ENCODE results near the gene NRXN3. TPM values are rescaled to one million over a fixed set of nuclear protein-coding genes. Genes with fewer than 3 reads are reported as not detected.

NRXN3 gene
- polyA plus RNA-seq, 1 donor from 2014 or later = 110 TPM

GRCh38 chr14:78242086-78242485 lies 71.9 kb downstream of the NRXN3 start:
- Histone ChIP-seq H3K79me2 (replicated peaks; ENCODE audit: insufficient read depth, low read length) (peaks cover 47% of the 10 kb centered on the region), H3K9ac (ENCODE audit: low read length) (no peak overlapping the region), H3K9me3 (ENCODE audit: low read length) (no peaks in the 10 kb centered on the region), H3K27me3 (ENCODE audit: insufficient read depth, low read depth, low read length) (no peaks in the 10 kb centered on the region), H3F3A (ENCODE audit: insufficient read depth, low read length, poor library complexity, severe bottlenecking) (no peaks in the 10 kb centered on the region), H3K27ac (ENCODE audit: low read length) (no peak overlapping the region), H3K36me3 (ENCODE audit: insufficient read depth, low read length) (no peaks in the 10 kb centered on the region), H3K4me2 (ENCODE audit: low read length) (no peak overlapping the region), H2AFZ (ENCODE audit: low read depth, low read length) (no peak overlapping the region), H3K4me3 (ENCODE audit: low read length) (no peak overlapping the region), H3K9me2 (ENCODE audit: insufficient read depth, low read length) (no peaks in the 10 kb centered on the region), H4K20me1 (ENCODE audit: insufficient read depth) (no peaks in the 10 kb centered on the region)
- TF ChIP-seq TAF1 (IDR thresholded peaks at IDR 0.05; ENCODE audit: low read depth) = no peak
- TF ChIP-seq, protein P1, sequence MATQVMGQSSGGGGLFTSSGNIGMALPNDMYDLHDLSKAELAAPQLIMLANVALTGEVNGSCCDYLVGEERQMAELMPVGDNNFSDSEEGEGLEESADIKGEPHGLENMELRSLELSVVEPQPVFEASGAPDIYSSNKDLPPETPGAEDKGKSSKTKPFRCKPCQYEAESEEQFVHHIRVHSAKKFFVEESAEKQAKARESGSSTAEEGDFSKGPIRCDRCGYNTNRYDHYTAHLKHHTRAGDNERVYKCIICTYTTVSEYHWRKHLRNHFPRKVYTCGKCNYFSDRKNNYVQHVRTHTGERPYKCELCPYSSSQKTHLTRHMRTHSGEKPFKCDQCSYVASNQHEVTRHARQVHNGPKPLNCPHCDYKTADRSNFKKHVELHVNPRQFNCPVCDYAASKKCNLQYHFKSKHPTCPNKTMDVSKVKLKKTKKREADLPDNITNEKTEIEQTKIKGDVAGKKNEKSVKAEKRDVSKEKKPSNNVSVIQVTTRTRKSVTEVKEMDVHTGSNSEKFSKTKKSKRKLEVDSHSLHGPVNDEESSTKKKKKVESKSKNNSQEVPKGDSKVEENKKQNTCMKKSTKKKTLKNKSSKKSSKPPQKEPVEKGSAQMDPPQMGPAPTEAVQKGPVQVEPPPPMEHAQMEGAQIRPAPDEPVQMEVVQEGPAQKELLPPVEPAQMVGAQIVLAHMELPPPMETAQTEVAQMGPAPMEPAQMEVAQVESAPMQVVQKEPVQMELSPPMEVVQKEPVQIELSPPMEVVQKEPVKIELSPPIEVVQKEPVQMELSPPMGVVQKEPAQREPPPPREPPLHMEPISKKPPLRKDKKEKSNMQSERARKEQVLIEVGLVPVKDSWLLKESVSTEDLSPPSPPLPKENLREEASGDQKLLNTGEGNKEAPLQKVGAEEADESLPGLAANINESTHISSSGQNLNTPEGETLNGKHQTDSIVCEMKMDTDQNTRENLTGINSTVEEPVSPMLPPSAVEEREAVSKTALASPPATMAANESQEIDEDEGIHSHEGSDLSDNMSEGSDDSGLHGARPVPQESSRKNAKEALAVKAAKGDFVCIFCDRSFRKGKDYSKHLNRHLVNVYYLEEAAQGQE (IDR thresholded peaks at IDR 0.05; ENCODE audit: borderline replicate concordance) = no peak
- no peak for TF ChIP-seq CTCF (IDR thresholded peaks at IDR 0.05; ENCODE audit: poor library complexity, severe bottlenecking)
- no peak for TF ChIP-seq RAD21 (conservative IDR thresholded peaks at IDR 0.05)
- TF ChIP-seq EP300 (conservative IDR thresholded peaks at IDR 0.05; ENCODE audit: poor library complexity, severe bottlenecking) = no peak
- TF ChIP-seq SMC3 (conservative IDR thresholded peaks at IDR 0.05; ENCODE audit: poor library complexity) = no peak
- TF ChIP-seq MXI1 (conservative IDR thresholded peaks at IDR 0.05; ENCODE audit: poor library complexity, severe bottlenecking) = no peak
- TF ChIP-seq EZH2 (IDR thresholded peaks at IDR 0.05; ENCODE audit: borderline replicate concordance, insufficient read depth, low read length, poor library complexity, severe bottlenecking) = no peak
- TF ChIP-seq POLR2AphosphoS5 (IDR thresholded peaks at IDR 0.05) = no peak

DNA sequence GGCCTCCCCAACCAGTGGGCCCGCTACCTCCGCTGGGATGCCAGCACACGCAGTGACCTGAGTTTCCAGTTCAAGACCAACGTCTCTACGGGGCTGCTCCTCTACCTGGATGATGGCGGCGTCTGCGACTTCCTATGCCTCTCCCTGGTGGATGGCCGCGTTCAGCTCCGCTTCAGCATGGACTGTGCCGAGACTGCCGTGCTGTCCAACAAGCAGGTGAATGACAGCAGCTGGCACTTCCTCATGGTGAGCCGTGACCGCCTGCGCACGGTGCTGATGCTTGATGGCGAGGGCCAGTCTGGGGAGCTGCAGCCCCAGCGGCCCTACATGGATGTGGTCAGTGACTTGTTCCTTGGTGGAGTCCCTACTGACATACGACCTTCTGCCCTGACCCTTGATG lies 73.0 kb downstream of the NRXN3 start:
- no peaks in the 10 kb centered on the region for H3F3A ChIP-seq (ENCODE audit: insufficient read depth, low read length, poor library complexity, severe bottlenecking)
- H2AFZ ChIP-seq (ENCODE audit: low read depth, low read length) = no peak overlapping the region
- H3K4me2 ChIP-seq (ENCODE audit: low read length) = no peak overlapping the region
- no peaks in the 10 kb centered on the region for H3K36me3 ChIP-seq (ENCODE audit: insufficient read depth, low read length)
- no peaks in the 10 kb centered on the region for H3K9me3 ChIP-seq (ENCODE audit: low read length)
- no peak overlapping the region for H3K27ac ChIP-seq (ENCODE audit: low read length)
- peaks cover 42% of the 10 kb centered on the region for H3K79me2 ChIP-seq (replicated peaks; ENCODE audit: insufficient read depth, low read length)
- no peaks in the 10 kb centered on the region for H3K9me2 ChIP-seq (ENCODE audit: insufficient read depth, low read length)
- no peak overlapping the region for H3K9ac ChIP-seq (ENCODE audit: low read length)
- H3K4me3 ChIP-seq (ENCODE audit: low read length) = no peak overlapping the region
- TF ChIP-seq TAF1 (IDR thresholded peaks at IDR 0.05; ENCODE audit: low read depth) (no peak), MXI1 (conservative IDR thresholded peaks at IDR 0.05; ENCODE audit: poor library complexity, severe bottlenecking) (no peak), CTCF (IDR thresholded peaks at IDR 0.05; ENCODE audit: poor library complexity, severe bottlenecking) (no peak)
- no peaks in the 10 kb centered on the region for H3K27me3 ChIP-seq (ENCODE audit: insufficient read depth, low read depth, low read length)
- H4K20me1 ChIP-seq (ENCODE audit: insufficient read depth) = no peaks in the 10 kb centered on the region
